Upper lobe of right lung (tissue), 1 donor: ENCODE measurements around the gene CLIC3. TPM values are rescaled to one million over a fixed set of nuclear protein-coding genes. Genes with fewer than 3 reads are reported as not detected.

Experiments used
- ATAC-seq: fragments of 200-7000 bp; cut with Tn5 transposase; one replicate; pipeline ENCODE4 v1.9.1; 2020; ENCODE audit warnings: mild to moderate bottlenecking, moderate library complexity
- DNase-seq: peaks from one replicate; pipeline ENCODE4 v3.0.0-alpha.2; 2020
- H3K27ac ChIP-seq: fragments of 200-600 bp; one replicate; pipeline ENCODE4 v1.8.0; 2022
- H3K27me3 ChIP-seq: fragments of 200-600 bp; one replicate; pipeline ENCODE4 v1.8.0; 2022; ENCODE audit warnings: mild to moderate bottlenecking
- H3K36me3 ChIP-seq: fragments of 200-600 bp; one replicate; pipeline ENCODE4 v1.8.0; 2022
- H3K4me1 ChIP-seq: fragments of 200-600 bp; one replicate; pipeline ENCODE4 v1.8.0; 2022
- H3K4me3 ChIP-seq: fragments of 200-600 bp; one replicate; pipeline ENCODE4 v1.8.0; 2022; ENCODE audit warnings: mild to moderate bottlenecking
- H3K9me3 ChIP-seq: fragments of 200-600 bp; one replicate; pipeline ENCODE4 v1.8.0; 2022
- intact Hi-C: fragments of 100-400 bp; cut with DNase I; formaldehyde crosslinking; loops from one replicate; pipeline ENCODE4 v1.11.0; 2022
- long read RNA-seq: library from polyadenylated mRNA; unstranded; transcript quantifications from one replicate; pipeline ENCODE4 v2.0.0, GENCODE V29; 2021
- total RNA-seq: library from RNA; stranded (reverse); fragmentation: NEBNext Ultra II Directional; extraction: Animal tissue kit (Norgen Biotek cat#: 25700); gene quantifications from one replicate; pipeline ENCODE4 v1.2.1, GENCODE V29; 2021
- TF ChIP-seq, protein P1 (sequence below): fragments of 200-600 bp; IDR thresholded peaks from one replicate; pipeline ENCODE4 v1.8.0; 2022; ENCODE audit warnings: antibody characterized with exemption
- donor health status: DM: no; HTN: yes; CAD: no; lungs with severe emphysema.

Gene CLIC3, protein sequence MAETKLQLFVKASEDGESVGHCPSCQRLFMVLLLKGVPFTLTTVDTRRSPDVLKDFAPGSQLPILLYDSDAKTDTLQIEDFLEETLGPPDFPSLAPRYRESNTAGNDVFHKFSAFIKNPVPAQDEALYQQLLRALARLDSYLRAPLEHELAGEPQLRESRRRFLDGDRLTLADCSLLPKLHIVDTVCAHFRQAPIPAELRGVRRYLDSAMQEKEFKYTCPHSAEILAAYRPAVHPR
- 80.7 TPM for total RNA-seq
- long read RNA-seq, transcript CLIC3-201 (5 exons, 732 nt): minor isoform, 7 of 113 reads
- long read RNA-seq, transcript CLIC3-203 (6 exons, 1,017 nt): major isoform, 75 of 113 reads
- long read RNA-seq, partial matches to known transcripts: 23 of 113 reads
- long read RNA-seq, other reads (novel, unspliced or antisense): 7 of 113 reads

DNA sequence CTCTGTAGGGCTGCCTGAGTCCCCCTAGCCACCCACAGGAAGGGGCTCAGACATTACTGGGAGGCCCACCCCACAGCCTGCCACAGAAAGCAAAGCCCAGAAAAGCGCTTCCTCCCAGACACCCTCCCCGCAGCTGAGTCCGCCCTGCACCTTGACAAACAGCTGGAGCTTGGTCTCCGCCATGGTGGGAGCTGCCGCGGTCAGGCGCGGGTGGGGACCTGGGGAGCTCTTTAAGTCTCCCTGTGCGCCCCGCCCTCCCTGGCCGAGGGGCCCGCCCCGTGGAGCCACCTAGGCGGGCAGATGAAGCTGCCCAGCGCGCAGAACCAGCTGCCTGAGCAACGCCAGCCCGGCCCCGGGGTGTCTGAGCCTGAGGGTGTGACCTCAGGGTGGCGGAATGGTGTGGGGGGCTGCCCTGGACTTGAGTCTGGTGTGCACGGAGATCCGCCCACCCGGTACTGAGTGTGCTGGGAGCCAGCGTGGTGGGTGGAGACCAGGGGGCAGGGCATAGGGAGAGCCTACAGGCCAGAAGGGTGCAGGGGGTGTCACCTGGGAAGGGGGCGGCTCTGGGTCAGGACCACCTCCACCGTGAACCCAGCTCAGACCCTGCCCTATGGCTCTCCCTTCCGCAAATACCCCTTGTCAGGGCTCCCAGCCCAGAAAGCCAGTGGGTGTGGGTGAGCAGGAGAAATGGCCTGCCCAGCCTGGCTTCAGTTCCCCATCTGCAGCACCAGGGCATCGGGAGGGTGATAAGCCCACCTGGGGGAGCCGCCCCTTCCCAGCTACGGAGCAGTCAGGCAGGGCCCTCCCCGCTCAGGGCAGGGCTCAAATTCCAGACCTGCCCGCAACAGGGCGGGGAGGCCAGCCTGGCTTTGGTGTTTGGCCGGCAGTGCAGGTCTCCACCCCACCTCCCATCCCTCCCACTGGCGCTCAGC, at the start of gene CLIC3:
TSS of gene CLIC3 (minus strand) at position 208 of the 932 bp plus-strand sequence. CDS start at position 183, 25 bp downstream.
- no peaks in the 10 kb centered on the region for H3K9me3 ChIP-seq
- peaks cover 63% of the 10 kb centered on the region for H3K4me1 ChIP-seq
- H3K36me3 ChIP-seq: peaks cover 13% of the 10 kb centered on the region
- DNase-seq: peak; percentile 90
- intact Hi-C loops: no loop called here
- no peaks in the 10 kb centered on the region for H3K27me3 ChIP-seq
- peak within 1 kb of the TSS; percentile 46 for H3K4me3 ChIP-seq
- H3K27ac ChIP-seq: peak within 1 kb of the TSS; percentile 80
- TF ChIP-seq, protein P1, sequence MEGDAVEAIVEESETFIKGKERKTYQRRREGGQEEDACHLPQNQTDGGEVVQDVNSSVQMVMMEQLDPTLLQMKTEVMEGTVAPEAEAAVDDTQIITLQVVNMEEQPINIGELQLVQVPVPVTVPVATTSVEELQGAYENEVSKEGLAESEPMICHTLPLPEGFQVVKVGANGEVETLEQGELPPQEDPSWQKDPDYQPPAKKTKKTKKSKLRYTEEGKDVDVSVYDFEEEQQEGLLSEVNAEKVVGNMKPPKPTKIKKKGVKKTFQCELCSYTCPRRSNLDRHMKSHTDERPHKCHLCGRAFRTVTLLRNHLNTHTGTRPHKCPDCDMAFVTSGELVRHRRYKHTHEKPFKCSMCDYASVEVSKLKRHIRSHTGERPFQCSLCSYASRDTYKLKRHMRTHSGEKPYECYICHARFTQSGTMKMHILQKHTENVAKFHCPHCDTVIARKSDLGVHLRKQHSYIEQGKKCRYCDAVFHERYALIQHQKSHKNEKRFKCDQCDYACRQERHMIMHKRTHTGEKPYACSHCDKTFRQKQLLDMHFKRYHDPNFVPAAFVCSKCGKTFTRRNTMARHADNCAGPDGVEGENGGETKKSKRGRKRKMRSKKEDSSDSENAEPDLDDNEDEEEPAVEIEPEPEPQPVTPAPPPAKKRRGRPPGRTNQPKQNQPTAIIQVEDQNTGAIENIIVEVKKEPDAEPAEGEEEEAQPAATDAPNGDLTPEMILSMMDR: no peak
- peak; percentile 51 for ATAC-seq

DNA sequence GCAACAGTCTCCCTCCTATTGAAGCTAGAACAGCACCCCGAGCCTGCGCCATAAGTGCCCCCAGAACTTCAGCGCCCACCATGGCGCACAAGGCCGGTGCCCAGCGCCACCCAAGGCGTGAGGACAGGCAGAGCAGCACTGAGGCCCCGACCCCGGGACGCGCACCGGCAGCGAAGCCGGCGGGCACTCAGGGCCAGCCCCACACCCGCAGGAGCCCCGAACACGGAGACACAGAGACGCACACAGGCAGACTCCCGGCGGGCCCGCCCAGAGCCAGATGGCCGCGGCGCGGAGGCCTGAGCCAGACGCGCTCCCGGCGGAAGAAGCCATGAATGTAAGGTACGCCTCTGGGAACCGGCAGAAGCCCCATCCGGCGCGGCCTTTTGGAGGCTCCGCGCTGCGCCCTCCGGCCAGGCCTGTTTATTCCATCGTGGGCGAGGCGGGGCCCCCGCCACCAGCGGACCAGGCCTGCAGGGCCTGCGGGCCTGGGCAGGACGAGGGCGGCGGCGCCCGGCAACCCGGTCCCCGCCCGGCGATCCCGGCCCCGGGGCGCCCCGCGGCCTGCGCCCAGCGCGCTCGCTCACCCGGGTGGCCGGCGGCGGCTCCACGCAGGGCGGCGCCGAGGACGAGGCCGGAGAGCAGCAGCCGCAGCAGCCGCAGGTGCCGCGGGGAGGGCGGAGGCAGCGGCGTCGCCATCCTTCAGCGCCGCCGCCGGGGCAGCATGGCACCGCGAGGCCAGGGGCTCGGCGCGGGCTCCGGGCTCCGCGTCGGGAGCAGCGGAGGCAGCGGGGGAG, 49.1 kb upstream of the CLIC3 start:
- Histone ChIP-seq H3K27me3 (peaks cover 37% of the 10 kb centered on the region), H3K4me3 (peak overlapping the region; percentile 64), H3K36me3 (no peaks in the 10 kb centered on the region), H3K9me3 (no peaks in the 10 kb centered on the region), H3K4me1 (peaks cover 23% of the 10 kb centered on the region), H3K27ac (peak overlapping the region; percentile 66)
- TF ChIP-seq, protein P1: no peak
- intact Hi-C loops: no loop called here
- ATAC-seq (no peak), DNase-seq (no peak)

DNA sequence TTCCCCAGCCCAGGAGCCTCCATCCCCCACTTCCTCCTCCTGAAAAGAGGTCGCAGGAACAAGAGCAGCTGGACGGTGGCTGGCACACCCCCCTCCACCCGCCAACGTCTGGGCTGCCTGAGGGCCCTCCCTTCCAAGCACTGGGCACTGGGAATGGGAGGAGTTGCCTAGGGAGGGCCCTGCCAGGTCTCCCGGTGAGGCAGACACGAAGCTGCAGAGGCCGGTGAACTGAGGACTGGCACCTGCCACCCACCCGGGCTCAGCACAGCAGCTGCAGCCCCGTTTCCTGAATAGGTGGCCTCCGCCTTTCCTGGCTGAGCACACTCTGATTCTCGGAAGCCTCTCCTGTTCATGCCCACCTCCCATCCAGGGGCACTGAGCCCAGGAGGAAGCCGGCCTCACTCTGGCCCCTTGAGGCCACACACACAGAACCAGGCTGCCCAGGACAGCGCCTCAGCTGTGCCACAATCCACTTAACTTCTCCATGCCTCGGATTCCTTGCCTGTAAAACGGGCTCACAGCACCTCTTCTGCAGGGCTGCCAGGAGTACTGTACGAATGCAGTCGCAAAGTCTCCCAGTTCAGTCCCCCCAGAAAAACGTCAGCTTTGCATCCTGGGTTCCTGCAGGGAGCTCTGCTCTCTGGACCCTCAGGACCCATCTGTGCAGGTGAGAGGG, 48.3 kb upstream of the CLIC3 start:
- H3K27me3 ChIP-seq: peaks cover 32% of the 10 kb centered on the region
- ATAC-seq: peak; percentile 27
- no peaks in the 10 kb centered on the region for H3K36me3 ChIP-seq
- TF ChIP-seq, protein P1: no peak
- no peaks in the 10 kb centered on the region for H3K9me3 ChIP-seq
- peaks cover 23% of the 10 kb centered on the region for H3K4me1 ChIP-seq
- H3K27ac ChIP-seq: peak overlapping the region; percentile 66
- peak overlapping the region; percentile 64 for H3K4me3 ChIP-seq
- intact Hi-C loops: no loop called here
- DNase-seq: no peak

DNA sequence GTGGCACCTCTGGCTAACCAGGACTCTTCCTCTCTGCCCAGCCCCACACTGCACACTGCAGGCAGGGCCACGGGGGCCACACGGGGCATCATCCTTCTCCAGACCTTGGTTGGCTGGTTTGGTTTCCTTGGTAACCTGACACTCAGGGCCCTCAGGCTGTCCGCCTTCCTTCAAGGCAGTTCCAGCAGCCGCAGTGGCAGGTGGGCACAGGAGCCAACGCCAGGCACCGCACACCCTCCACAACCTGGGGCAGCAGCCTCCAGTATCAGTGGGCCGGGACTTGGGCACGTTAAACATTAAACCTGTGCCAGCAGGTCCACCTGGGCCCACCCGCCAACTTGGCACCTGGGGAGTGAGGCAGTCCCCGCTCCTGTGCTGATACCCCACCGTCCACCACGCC, 47.7 kb upstream of the CLIC3 start:
- H3K27me3 ChIP-seq: peaks cover 26% of the 10 kb centered on the region
- DNase-seq (no peak), ATAC-seq (no peak)
- peak overlapping the region; percentile 65 for H3K27ac ChIP-seq
- H3K36me3 ChIP-seq: no peaks in the 10 kb centered on the region
- peak overlapping the region; percentile 64 for H3K4me3 ChIP-seq
- H3K9me3 ChIP-seq: no peaks in the 10 kb centered on the region
- peaks cover 23% of the 10 kb centered on the region for H3K4me1 ChIP-seq
- TF ChIP-seq, protein P1: no peak
- intact Hi-C loops: no loop called here
